B cell (primary cell): Measurements from ENCODE around the gene GMFB.

Experiments
- CTCF ChIP-seq: fragments of 200-600 bp; IDR thresholded peaks from one replicate; pipeline ENCODE4 v1.8.0; 2022; ENCODE audit warnings: antibody characterized with exemption, mild to moderate bottlenecking
- EZH2 ChIP-seq: IDR thresholded peaks from 2 replicates; pipeline ENCODE4 v1.6.1; 2012; ENCODE audit warnings: borderline replicate concordance, low read depth, mild to moderate bottlenecking, moderate library complexity, low read length; ENCODE audit not compliant: insufficient read depth, poor library complexity, severe bottlenecking

GRCh38 chr14:54472315-54472714, 16.5 kb downstream of the GMFB start:
- TF ChIP-seq EZH2, result no peak
- no peak for TF ChIP-seq CTCF
